GM10847 (cell line): Measurements from ENCODE around the gene ANKDD1A.

Source experiments
- POLR2A ChIP-seq: IDR thresholded peaks from 2 replicates; pipeline ENCODE4 v1.6.1; 2011; ENCODE audit not compliant: insufficient read length; ENCODE audit errors: extremely low read depth

ANKDD1A gene

GRCh38 chr15:64906402-64906801 lies 5.3 kb upstream of the ANKDD1A start:
- no peak for TF ChIP-seq POLR2A

DNA sequence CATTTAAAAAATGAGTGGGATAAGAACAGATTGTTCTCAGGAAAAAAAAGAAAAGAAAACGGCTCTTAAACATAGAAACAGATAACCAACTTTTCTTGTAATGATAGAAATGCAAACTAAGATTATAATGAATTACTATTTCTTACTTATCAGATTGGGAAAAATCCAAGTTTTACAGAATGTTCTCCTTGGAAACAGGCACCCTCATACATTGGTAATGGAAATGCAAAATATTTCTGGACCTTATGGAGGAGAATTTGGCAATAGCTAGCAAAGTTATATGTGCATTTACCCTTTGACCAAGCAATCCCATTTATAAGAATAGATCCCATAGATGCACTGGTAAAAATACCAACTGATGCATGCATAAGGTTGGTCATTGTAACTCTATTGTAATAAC lies 3.7 kb upstream of the ANKDD1A start:
- TF ChIP-seq POLR2A, result no peak

- no peak for TF ChIP-seq POLR2A
These were observed 2.2 kb upstream of the ANKDD1A start for GRCh38 chr15:64909546-64909945.

GRCh38 chr15:64912379-64913325 lies 950 bp downstream of the ANKDD1A start:
- TF ChIP-seq POLR2A, result no peak

DNA sequence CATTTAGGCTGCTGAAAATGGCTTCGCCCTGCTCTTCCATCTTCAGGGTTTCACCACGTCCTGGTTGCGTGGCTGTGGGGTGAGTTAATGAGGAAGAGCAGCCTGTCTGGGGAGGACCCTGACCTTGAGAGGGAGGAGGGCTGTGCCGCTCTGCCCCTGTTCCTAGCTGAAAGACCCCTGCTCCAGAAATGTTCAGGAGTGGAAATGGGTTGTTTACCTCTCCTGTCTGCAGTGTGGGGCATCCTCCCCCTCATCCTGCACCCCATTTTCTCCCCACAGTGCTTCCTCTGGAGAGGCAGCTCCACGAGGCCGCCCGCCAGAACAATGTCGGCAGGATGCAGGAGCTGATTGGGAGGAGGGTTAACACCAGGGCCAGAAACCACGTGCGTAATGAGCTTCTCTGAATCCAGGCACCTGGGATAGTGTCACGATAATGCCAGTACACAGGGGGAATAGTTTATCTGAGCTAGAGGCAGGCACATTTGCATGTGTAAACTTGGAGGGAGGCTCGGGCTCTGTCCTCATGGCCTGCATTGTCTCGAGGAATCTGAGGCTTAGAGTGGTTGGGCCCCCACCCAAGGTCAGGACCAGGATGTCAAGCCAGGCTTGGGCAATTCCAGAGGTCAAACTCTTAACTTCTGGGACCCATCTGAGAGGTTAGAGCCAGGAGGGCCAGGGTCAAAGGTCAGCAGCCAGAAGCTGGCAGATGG lies 4.0 kb downstream of the ANKDD1A start:
- TF ChIP-seq POLR2A, result no peak

DNA sequence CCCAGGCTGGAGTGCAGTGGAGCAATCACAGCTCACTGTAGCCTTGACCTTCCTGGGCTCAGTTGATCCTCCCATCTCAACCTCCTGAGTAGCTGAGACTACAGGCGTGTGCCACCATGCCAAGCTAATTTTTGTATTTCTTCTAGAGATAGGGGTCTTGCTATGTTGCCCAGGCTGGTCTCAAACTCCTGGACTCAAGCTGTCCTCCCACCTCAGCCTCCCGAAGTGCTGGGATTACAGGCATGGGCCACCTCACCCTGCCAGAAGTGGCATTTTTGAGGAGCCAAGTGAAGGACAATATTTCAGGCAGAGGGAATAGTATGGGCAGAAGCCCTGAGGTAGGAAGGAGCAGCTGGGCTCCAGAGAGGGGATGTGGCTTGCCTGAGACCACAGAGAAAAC lies 4.7 kb downstream of the ANKDD1A start:
- no peak for TF ChIP-seq POLR2A

- TF ChIP-seq POLR2A, result no peak
These were observed 5.5 kb downstream of the ANKDD1A start for GRCh38 chr15:64917211-64917610.

DNA sequence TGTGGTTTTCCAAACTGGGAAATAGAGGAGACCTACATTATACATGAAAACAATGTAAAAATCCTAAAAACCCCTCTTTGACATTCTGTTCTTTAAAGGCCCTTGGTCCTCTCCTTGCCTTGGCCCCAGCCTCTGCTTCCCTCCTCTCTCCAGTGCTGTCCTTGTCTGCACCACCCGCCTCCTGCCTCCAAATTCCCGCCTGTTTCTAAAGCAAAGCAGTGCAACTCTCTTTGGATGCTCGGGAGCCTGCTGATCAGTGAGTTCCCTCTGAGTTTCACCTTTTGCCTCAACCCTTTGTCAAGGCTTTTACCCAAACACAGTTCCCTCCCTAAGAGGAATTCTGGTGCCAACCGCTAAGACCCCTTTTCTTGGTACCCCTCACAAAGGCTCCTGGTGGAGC lies 8.0 kb downstream of the ANKDD1A start:
- no peak for TF ChIP-seq POLR2A

DNA sequence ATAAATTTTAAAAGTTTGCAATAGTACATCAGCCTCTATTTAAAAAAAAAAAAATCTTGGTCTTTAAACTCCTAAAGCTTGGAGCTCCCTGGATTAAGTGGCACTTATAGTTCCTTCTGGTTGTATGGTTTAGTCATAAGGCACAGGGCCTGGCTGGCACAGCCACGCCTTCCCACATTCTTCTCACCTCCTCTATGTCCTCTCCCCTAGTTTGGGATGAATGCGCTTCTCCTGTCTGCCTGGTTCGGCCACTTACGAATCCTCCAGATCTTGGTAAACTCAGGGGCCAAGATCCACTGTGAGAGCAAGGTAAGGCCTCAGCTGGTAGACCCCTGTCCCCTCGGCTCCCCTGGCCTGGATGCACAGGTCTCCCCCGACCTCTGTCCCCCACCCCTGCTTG lies 10.0 kb downstream of the ANKDD1A start:
- TF ChIP-seq POLR2A, result no peak

GRCh38 chr15:64923546-64923945 lies 11.8 kb downstream of the ANKDD1A start:
- no peak for TF ChIP-seq POLR2A

- no peak for TF ChIP-seq POLR2A
These were observed 13.9 kb downstream of the ANKDD1A start for GRCh38 chr15:64925335-64926330.

DNA sequence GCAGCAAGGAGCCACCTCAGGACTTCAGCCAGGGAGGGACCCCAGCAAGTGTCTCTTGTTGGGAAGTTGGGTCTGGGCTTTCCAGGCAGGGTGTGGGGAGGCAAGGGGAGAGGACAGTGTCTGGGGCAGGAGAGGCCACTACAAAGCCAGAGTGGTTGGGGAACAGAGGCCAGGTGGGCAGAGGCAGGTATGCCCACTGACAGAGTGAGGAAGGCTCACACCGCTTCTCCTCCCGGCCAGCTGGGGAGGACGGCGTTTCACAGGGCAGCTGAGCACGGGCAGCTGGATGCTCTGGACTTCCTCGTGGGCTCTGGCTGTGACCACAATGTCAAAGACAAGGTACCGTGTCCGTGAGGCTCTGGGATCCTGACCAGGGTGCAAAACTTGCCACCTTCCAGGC lies 15.0 kb downstream of the ANKDD1A start:
- TF ChIP-seq POLR2A, result no peak

- TF ChIP-seq POLR2A, result no peak
These were observed 17.0 kb downstream of the ANKDD1A start for GRCh38 chr15:64928626-64929220.

- no peak for TF ChIP-seq POLR2A
These were observed 18.4 kb downstream of the ANKDD1A start for GRCh38 chr15:64930019-64930652.
